ENCODE measurements around the gene FGF19.

DNA sequence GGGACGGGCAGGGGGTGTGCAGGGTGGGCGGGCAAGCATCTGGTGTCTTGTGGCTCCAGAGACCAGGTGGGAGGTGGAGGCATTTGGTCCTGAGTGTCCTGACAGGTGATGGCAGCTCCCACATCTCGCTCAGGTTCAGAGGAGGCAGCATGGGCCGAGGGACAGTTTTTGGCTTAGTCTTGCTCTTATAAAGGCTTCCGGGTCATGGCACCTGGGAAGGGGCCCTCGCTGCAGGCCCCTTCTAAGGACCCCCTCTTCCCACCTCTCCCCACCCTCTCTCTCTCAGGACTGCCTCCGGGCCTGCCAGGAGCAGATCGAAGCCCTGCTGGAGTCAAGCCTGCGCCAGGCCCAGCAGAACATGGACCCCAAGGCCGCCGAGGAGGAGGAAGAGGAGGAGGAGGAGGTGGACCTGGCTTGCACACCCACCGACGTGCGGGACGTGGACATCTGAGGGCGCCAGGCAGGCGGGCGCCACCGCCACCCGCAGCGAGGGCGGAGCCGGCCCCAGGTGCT, 52.9 kb downstream of the FGF19 start:
- TF ChIP-seq CTCF (IDR thresholded peaks at IDR 0.05; ENCODE audit: low read length) (no peak), EZH2 (IDR thresholded peaks at IDR 0.05; ENCODE audit: borderline replicate concordance, low read length) (no peak)
